Cerebellar nuclear complex (tissue), 1 donor: ENCODE measurements around the gene TPX2.

Experiments used
- DNase-seq, 2 experiments: peaks; one replicate each; lab custom pipeline; 2025; lab: John Stamatoyannopoulos, UW

The TPX2 gene

DNA sequence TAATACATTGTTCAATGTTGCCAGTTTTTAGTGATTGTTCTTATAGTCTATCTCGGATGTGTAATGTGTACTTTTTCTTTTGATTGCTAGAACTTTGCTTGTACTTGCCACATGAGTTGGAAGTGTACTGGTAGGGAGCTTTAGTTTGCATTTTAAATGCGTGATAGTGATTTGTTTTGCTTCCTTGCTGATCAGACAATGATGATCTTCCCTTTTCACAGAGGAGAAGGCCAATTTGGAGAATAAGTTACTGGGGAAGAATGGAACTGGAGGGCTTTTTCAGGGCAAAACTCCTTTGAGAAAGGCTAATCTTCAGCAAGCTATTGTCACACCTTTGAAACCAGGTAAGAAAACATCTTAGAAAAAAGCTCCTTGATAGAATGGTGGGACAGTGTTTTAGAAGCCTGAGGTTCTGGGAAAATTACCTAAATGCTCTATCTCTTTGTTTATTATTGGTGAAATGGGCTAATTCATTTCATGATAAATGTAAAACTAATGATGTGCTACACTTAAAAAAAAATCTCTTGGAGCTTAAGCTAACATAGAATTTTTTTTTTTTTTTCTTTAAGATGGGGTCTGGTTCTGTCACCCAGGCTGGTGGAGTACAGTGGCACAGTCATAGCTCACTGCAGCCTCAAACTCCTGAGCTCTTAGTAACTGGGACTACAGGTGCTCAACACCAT, 20.9 kb downstream of the TPX2 start:
- no peak for DNase-seq

- DNase-seq = no peak
These were observed 21.6 kb downstream of the TPX2 start for GRCh38 chr20:31760519-31761240.

DNA sequence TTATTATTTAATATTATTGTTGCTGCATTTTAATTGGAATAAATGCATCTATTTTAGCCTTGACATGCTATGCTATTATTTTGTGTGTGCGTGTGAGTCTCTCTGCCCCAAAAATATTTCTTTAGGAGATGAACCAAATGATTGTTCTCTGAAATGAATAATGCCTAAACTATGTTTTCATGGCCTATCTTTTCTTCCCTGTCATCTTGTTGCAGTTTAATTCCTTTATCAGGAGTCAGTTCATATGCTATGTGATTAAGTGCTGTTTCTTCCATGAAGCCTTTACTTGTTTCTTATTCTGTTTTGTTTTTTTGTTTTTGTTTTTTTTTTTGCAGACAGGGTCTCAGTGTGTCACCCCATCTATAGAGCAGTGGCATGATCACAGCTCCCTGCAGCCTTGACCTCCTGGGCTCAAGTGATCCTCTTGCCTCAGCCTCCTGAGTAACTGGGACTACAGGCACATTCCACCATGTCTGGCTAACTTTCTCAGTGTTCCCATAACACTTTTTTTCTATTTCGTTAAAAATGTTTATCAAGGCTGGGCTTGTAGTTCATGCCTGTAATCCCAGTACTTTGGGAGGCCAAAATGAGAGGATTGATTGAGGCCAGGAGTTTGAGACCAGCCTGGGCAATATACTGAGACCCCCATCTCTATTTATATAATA, 25.7 kb downstream of the TPX2 start:
- no peak for DNase-seq

GRCh38 chr20:31767805-31768204, 28.7 kb downstream of the TPX2 start:
- DNase-seq = no peak

DNA sequence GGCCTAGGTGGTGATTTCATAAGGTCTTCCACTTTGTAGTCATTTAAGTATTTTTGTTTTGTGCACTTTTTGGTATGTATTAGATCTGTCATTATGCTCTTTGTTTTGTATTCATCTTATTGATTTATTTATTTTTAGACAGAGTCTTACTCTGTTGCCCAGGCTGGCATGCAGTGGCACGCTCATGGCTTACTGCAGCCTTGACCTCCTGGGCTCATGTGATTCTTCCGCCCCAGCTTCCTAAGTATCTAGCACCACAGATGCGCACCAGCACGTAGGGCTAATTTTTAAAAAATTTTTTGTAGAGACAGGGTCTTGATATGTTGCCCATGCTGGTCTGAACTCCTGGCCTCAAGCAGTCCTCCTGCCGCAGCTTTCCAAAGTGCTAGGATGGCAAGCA, 30.6 kb downstream of the TPX2 start:
- DNase-seq = no peak

- DNase-seq = no peak
These were observed 31.2 kb downstream of the TPX2 start for GRCh38 chr20:31770243-31770642.

DNA sequence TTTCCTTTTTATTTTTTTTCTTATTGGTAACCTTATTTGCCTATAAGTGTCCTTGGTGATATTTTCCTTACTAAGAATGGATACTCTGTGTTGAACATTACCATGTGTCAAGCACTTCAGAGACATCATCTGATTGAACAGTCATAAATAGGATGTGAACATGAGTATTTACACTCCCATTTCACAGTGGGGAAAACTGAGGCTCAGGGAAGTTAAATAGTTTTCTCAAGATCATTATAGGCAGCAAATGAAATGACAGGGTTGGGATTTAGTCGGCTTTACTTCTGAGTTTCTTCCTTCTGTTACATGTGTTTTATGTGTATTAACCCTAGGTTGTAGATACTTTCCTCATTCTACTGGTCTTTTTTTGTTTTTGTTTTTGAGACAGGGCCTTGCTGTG, 35.3 kb downstream of the TPX2 start:
- no peak for DNase-seq

DNA sequence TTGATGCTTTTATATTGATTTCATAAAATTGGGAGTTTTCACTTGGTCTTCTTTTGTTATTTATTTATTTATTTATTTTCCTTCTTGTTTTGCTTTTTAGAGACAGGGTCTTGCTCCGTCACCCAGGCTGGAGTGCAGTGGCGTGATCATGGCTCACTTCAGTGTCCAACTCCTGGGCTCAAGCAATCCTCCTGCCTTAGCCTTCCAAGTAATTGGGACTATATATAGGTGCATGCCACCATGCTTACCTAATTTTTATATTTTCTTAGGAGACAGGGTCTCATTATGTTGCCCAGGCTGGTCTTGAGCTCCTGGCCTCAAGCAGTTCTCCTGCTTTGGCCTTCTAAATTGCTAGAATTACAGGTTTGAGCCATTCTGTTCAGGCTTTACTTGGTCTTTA, 41.7 kb downstream of the TPX2 start:
- DNase-seq = no peak

GRCh38 chr20:31781945-31782344, 42.9 kb downstream of the TPX2 start:
- no peak for DNase-seq

DNA sequence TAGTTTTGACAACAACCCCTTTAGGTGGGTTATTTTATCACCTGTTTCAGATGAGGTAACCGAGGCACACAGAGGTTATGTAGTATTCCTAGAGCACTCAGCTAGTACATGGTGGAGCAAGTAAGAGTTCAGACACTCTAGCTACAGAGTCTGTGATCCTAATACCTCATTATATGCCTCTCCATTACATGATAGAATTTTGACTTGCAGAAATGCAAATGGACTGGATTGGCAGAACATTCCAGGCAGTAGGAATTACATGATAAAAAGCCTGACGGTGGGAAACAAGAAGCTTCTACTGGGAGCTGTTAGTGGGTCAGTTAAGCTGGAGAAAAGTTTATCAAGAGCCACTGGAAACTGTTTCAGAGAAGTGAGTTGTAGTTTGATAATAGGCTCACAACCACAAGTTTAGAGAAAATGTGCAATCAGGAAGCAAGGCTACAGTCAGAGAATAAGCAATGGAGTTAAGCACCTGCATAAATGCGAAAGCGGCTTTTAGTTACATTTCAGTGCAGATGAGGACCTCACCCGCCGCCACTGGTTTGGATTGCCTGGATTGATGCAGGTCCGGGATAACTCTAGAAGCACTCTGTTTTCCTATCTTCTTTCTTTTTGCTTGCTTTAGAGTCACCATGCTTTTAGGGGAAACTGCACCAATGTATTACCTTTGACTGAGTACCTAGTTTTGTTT, 45.4 kb downstream of the TPX2 start:
- DNase-seq = no peak

DNA sequence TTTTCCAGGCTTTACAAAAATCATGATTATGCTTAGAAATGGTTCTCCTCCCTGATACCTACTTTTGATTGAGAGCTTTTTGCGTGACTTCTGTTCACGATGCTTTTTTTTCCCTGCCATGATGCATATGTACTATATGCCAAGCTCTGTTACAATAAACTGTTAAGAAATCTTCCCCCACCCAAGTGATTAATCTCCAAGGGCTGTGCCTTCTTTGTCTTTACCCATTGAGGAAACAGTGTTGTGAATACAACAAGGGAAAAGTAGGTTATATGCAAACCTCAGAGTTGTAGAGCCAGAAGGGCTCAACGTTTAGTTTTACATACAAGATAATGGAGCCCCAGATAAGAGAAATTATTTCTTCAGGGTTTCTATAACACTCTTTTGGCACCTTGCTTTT, 46.0 kb downstream of the TPX2 start:
- DNase-seq = no peak

DNA sequence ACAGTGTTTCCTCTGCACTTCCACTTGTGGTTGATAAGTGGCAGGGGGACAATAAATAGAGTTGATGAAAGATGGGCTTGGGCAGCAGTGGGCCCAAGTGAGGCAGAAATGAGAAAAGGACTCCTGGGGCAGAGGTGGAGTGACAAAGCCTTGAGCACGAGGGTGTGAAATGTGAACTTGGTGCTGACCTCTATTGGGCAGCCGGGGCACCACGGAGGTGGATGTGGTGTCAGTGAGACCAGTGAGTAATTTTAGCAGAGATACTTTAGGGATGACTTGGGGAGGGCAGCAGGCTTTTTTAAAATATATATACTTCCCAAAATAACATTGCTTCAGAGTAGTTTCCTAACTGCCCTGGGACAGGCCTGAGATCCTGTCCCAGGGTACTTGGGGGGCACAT, 49.5 kb downstream of the TPX2 start:
- DNase-seq = no peak

DNA sequence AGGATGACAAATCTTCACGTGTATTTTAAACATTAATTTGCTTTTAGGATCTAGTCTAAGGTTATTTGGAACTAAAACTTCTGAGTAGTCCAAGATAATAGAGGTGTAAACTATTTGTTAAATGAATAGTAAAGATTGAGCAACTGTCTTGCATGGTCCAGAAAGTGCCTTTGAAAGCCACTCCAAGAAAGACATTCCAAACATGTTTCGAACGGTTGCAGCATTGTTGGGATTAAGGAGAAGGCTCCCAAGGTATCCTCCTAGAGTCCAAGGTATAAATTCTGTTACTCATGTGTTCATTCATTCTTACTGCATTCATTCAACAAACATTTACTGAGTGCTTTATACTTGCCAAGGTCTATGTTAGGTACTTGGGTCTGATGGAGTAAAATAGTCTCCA, 51.3 kb downstream of the TPX2 start:
- DNase-seq = no peak

DNA sequence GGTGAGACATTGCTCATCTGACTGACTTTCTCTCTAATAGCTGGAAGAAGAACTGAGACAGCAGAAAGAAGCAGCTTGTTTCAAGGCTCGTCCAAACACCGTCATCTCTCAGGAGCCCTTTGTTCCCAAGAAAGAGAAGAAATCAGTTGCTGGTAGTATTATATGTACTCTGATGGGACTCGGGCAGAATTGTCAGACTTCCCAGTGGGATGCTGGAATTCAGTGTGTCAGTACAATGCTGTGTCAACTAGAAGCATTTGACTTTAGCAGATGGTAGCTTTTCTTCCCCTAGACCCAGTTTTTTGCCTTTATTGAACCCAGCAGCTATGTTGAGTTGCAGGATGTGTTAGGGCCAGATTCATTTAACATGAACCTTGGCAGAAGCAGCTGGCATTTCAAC, 58.3 kb downstream of the TPX2 start:
- DNase-seq = no peak

DNA sequence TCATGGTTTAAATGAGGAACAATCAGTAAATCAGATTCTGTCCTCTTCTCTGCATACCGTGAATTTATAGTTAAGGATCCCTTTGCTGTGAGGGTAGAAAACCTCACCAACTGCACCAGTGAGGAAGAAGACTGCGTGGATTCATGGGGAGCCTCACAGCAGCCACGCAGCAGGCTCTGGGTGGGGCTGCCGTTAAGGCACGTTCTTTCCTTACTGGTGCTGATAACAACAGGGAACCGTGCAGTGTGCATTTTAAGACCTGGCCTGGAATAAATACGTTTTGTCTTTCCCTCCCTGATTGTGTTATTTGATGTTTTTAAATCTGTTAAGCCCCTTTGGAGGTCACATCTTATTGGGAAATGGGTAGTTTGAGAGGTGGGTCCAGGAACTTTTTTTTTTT, 62.4 kb downstream of the TPX2 start:
- DNase-seq = no peak

DNA sequence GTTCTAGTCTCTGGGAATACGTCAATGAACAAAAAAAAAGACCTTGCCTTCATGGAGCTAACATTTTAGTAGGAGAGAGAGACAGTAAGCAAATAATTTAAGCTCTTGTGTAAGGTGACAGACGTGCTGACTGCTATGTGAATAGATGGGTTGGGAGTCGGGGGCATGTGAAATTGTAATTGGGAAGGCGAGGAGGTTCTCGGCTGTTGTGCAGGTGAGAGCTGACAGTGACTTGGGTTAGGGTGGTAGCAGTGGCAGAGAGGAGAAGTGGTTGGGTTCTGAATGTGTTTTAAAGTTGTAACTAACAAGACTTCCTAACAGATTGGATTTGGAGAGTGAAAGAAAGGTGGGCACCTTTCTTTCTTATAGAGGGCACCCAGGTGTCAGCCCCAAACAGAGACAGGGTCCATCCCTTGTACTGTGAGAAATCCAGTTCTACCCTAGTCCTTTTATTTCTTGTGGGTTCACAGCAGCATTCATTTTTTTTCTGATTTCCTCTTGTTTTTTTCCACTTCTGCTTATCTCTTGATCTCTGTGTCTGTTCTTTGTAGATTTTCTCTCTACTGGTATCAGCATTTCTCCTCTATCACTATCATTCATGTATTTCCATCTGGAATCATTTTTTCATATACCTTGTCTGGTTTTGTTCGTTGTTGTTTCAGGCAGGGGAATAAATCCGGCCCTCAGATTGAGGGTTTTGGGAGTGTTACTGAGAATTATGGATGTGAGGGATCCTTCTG, 64.6 kb downstream of the TPX2 start:
- no peak for DNase-seq

GRCh38 chr20:31806564-31807355, 67.7 kb downstream of the TPX2 start:
- DNase-seq = no peak

DNA sequence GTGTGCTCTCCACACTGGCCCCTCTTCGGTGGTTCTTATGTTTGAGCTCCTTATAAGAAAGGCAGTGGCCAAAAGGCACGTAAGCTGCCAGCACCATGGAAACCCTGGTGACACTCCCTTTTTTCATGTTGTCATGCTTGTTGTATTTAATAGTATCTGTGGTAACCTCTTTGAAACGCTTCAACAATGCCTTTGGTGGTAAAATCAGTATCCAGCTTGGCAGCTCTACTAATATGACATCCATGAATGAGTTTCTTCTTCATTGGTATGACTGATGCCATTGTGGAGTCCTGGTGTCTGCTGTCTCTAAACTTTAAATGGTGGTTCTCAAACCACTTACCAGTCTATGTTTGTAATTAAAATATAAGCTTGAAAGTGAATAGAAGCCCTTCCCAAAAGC, 69.4 kb downstream of the TPX2 start:
- DNase-seq = no peak

DNA sequence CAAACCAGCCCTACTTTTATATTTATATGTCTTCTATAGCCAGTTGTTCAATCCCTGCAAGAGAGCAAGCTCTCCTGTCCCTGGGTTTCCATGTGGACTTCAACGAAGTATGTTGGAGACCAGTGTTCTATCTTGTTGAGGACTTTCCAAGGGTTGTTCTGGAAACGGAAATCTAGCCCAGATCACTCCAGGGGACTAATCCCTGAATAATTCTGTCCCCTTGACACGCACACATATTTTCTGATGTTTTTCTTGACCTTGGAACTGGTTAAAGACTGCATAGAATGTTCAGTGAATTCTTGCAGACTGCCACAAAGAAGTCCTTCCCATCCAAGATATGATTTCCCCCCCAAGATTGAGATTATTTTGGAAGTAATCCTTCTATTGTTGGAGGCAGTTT, 70.6 kb downstream of the TPX2 start:
- DNase-seq = no peak

- DNase-seq = no peak
These were observed 72.1 kb downstream of the TPX2 start for GRCh38 chr20:31811198-31811597.
